Body of pancreas (tissue), 4 donors: ENCODE results near the gene PRXL2A.

Source experiments
- CTCF ChIP-seq, 7 experiments: fragments of 450-650 bp in 4 of 7; fragments of 200-600 bp in 3 of 7; sonication (generic) in 3 of 7; IDR thresholded peaks; one replicate each; pipeline ENCODE4 v1.5.1; 2016 to 2019; ENCODE audit warnings: antibody characterized with exemption in 7 of 7
- POLR2A ChIP-seq, 3 donors: fragments of 450-650 bp; IDR thresholded peaks; one replicate each; pipeline ENCODE4 v1.6.1; 2016; ENCODE audit warnings: antibody characterized with exemption in 3 of 3, mild to moderate bottlenecking in 2 of 3

GRCh38 chr10:80427541-80427940 is 19.2 kb downstream of the PRXL2A start:
- no peak for TF ChIP-seq POLR2A (IDR thresholded peaks at IDR 0.05)
- no peak for TF ChIP-seq CTCF (IDR thresholded peaks at IDR 0.05)
